Measurements from ENCODE around the gene DNASE1L3. TPM values are rescaled to one million over a fixed set of nuclear protein-coding genes. Genes with fewer than 3 reads are reported as not detected.

The DNASE1L3 gene
- total and polyA plus RNA-seq, 2 experiments from 2014 or later = 0.97 to 0.99 TPM

DNA sequence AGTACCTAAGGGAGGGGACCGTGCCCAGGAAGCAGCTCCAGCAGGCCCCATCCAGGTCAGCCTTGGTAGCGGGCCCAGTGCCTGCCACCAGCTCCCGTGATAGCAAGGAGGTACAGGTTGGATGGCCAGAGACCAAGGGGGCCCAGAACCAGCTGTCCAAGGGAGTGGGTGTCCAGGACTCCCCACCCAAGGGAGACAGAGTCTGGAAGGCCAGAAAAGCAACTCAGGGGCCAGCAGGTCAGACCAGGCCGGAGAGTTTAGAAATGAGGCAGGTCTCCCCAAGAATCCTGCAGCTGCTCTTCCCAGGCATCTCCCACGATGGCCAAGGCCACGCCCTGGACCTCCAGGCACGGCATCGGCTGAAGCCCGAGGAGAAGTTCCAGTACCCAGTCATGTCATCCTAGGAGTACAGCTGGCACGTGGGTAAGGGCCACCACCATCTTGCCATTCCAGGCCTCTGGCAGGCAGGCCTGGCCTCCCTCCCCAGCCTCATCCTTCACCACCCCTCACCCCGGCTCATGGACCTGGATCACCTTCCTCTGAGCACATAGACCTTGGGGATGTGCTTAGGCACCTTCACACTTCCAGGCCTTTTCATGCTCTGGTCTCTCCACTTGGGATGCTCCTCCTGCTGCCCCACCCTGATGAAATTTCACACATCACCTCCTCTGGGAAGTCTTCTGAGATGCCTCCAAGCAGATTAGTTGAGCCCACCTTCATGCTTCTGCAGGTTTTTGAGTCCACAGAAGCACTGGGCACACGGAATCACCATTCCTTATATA lies 30.5 kb downstream of the DNASE1L3 start:
- H3K4me2 ChIP-seq = no peak overlapping the region
- H3K9me3 ChIP-seq (ENCODE audit: low read depth) = no peaks in the 10 kb centered on the region
- 95% methylated on average over 11 of the region's 12 CpGs for WGBS (ENCODE audit: low lambda C conversion rate, missing lambda C conversion rate)

DNA sequence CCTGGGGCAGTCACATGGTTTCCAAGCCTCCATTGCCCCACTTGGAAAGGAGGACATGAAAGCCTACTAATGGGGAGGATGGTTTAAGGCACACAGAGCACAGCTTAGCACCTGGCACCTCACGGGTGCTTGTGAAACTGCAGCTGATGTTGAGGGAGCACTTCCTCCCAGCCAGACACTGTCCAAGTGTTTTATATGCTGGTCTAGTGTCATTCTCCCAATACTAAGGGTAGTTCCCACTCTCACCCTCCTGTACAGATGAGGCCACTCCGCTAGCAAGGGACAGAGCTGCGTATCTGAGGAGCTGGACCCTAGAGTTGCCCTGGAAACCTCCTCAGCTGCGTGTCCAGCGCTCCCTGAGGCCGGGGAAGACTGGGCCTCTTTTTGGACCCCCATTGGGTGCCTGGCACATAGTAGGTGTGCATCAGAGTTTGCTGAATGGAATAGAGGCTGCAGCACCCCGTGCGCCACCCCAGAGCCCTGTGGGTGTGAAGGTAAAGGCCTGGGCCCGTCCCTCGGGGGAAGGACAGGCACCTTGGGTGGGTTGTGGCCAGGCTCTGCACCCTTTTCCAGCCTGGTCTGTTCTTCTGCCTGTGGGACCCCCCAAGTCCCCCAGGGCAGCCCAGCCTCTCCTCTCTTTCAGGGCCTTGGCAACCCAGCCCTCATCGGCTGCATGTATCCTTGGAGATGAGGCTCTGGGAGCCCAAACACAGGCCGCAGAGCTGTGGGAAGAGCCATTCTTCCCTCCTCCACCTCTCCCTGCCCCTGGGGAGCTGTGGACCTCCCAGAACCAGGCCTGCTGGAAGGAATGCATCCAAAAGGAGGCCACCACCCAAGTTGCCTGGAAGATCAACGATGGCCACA lies 31.3 kb downstream of the DNASE1L3 start:
- no peak for DNase-seq (ENCODE audit: low spot score)
- Histone ChIP-seq H3K4me2 (no peak overlapping the region), H3K27ac (no peak overlapping the region), H3K27me3 (no peaks in the 10 kb centered on the region), H3K4me1 (ENCODE audit: insufficient read depth) (peaks cover 25% of the 10 kb centered on the region), H2AFZ (no peak overlapping the region), H3K9me3 (ENCODE audit: low read depth) (no peaks in the 10 kb centered on the region), H3K4me3 (no peak overlapping the region), H3K36me3 (replicated peaks; ENCODE audit: insufficient read depth, low read depth) (no peaks in the 10 kb centered on the region), H3K9me2 (replicated peaks; ENCODE audit: insufficient read depth) (no peaks in the 10 kb centered on the region), H4K20me1 (ENCODE audit: insufficient read depth, poor library complexity, severe bottlenecking) (no peaks in the 10 kb centered on the region), H3K79me2 (no peaks in the 10 kb centered on the region)
- 90% methylated on average over 13 of the region's 13 CpGs for WGBS (ENCODE audit: low lambda C conversion rate, missing lambda C conversion rate)
- TF ChIP-seq, protein P1, sequence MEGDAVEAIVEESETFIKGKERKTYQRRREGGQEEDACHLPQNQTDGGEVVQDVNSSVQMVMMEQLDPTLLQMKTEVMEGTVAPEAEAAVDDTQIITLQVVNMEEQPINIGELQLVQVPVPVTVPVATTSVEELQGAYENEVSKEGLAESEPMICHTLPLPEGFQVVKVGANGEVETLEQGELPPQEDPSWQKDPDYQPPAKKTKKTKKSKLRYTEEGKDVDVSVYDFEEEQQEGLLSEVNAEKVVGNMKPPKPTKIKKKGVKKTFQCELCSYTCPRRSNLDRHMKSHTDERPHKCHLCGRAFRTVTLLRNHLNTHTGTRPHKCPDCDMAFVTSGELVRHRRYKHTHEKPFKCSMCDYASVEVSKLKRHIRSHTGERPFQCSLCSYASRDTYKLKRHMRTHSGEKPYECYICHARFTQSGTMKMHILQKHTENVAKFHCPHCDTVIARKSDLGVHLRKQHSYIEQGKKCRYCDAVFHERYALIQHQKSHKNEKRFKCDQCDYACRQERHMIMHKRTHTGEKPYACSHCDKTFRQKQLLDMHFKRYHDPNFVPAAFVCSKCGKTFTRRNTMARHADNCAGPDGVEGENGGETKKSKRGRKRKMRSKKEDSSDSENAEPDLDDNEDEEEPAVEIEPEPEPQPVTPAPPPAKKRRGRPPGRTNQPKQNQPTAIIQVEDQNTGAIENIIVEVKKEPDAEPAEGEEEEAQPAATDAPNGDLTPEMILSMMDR (IDR thresholded peaks at IDR 0.05; ENCODE audit: poor library complexity) = no peak
- TF ChIP-seq EZH2 (IDR thresholded peaks at IDR 0.05; ENCODE audit: borderline replicate concordance) = no peak
- no peak for TF ChIP-seq EZH2phosphoT487 (IDR thresholded peaks at IDR 0.05; ENCODE audit: low read depth, severe bottlenecking, unreplicated experiment)

More for the DNA sequence above, 30.5 kb downstream of the DNASE1L3 start:
- no peaks in the 10 kb centered on the region for H4K20me1 ChIP-seq (ENCODE audit: insufficient read depth, poor library complexity, severe bottlenecking)
- no peak overlapping the region for H2AFZ ChIP-seq
- no peaks in the 10 kb centered on the region for H3K79me2 ChIP-seq
- TF ChIP-seq, protein P1 (IDR thresholded peaks at IDR 0.05; ENCODE audit: poor library complexity) = no peak
- no peak for TF ChIP-seq EZH2 (IDR thresholded peaks at IDR 0.05; ENCODE audit: borderline replicate concordance)
- H3K4me1 ChIP-seq (ENCODE audit: insufficient read depth) = peaks cover 17% of the 10 kb centered on the region
- no peaks in the 10 kb centered on the region for H3K27me3 ChIP-seq
- H3K27ac ChIP-seq = no peak overlapping the region
- H3K9me2 ChIP-seq (replicated peaks; ENCODE audit: insufficient read depth) = no peaks in the 10 kb centered on the region
- no peak overlapping the region for H3K4me3 ChIP-seq
- H3K36me3 ChIP-seq (replicated peaks; ENCODE audit: insufficient read depth, low read depth) = no peaks in the 10 kb centered on the region
- DNase-seq (ENCODE audit: low spot score) = no peak

- Histone ChIP-seq H4K20me1 (ENCODE audit: insufficient read depth, poor library complexity, severe bottlenecking) (no peaks in the 10 kb centered on the region), H3K27ac (no peak overlapping the region), H3K27me3 (no peaks in the 10 kb centered on the region), H3K79me2 (no peaks in the 10 kb centered on the region), H3K9me3 (ENCODE audit: low read depth) (no peaks in the 10 kb centered on the region), H2AFZ (no peak overlapping the region), H3K4me2 (no peak overlapping the region), H3K4me1 (ENCODE audit: insufficient read depth) (peaks cover 30% of the 10 kb centered on the region), H3K36me3 (replicated peaks; ENCODE audit: insufficient read depth, low read depth) (no peaks in the 10 kb centered on the region), H3K4me3 (no peak overlapping the region), H3K9me2 (replicated peaks; ENCODE audit: insufficient read depth) (no peaks in the 10 kb centered on the region)
- 82% methylated on average over 17 of the region's 17 CpGs for WGBS (ENCODE audit: low lambda C conversion rate, missing lambda C conversion rate)
- TF ChIP-seq, protein P1 (IDR thresholded peaks at IDR 0.05; ENCODE audit: poor library complexity) = no peak
- no peak for TF ChIP-seq EZH2phosphoT487 (IDR thresholded peaks at IDR 0.05; ENCODE audit: low read depth, severe bottlenecking, unreplicated experiment)
- no peak for TF ChIP-seq EZH2 (IDR thresholded peaks at IDR 0.05; ENCODE audit: borderline replicate concordance)
- DNase-seq (ENCODE audit: low spot score) = no peak
Observed at GRCh38 chr3:58178528-58179234, 32.1 kb downstream of the DNASE1L3 start.
